Ramos (cell line): ENCODE data around the gene S100A1.
"Not testable (repeated sequence)": the region's sequence is repeated elsewhere in the genome, so short reads cannot be mapped to it uniquely, and the experiment has no call there.

Source experiments
- in situ Hi-C: fragments of 300-500 bp; cut with MboI; formaldehyde crosslinking; loops from one replicate; pipeline ENCODE4 v1.14.3; 2022; ENCODE audit warnings: low sequenced_read_pairs; ENCODE audit not compliant: unreplicated experiment

Gene S100A1

DNA sequence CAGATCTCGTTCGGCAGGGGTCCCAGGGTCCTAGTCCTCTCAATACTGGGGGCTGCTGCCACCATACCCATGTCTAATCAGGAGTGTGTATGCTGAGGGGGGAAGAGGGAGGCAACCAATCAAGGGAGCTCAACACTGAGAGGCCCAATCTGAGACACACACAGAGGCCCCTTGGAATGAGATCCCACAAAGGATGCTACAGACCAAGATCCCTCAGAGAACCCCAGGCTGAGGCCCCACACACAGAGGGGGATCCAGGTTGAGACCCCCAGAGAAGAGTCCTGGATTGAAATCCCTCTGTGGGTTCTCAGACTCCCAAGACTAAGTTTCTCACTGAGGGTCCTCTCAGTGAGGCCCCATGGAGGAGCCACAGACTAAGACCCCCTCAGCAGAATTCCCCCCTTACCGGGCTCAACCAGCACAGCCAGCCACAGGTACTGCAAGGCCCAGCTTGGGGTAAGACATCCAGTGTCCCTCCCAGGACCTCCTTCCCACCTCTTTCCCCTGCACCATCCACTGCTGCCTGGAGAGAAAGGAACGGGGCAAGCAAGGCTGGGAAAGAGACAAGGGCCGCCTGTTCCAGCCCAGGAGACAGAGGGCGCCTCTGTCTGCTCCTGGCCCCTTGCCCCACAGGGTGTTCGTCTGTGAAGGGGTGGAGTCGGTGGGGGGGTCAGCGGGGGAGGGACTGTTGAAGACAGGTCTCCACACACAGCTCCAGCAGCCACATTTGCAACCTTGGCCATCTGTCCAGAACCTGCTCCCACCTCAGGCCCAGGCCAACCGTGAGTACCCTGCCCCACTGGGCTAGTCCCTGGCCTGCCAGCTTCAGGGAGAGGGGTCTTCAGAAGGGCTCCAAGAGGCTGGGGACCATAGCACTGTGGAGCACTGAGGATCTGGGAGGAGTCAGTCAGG lies at the start of gene S100A1:
Gene S100A1 (plus strand): TSS at position 720 of the 912 bp plus-strand sequence. CDS start 2,088 bp downstream, outside the sequence.
- in situ Hi-C loops = no loop called here

DNA sequence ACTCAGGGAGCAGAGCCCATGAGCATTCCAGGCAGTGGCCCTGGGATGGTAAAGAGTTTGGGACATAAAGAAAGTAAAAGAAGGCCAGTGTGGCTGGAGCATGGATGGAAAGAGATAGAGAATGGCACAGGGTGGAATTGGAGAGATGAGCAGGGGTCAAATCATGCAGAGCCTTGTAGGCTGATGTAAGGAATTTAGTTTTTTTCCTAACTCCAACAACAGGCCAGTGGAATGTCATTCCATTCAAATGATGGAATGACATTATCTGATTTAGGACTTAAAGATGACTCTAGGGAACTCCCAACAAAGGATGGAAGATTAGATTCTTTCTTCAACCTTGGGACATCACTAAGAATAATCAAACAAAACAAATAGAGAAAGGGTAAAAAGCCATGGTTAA lies 49.7 kb upstream of the S100A1 start:
- in situ Hi-C loops = no loop called here

DNA sequence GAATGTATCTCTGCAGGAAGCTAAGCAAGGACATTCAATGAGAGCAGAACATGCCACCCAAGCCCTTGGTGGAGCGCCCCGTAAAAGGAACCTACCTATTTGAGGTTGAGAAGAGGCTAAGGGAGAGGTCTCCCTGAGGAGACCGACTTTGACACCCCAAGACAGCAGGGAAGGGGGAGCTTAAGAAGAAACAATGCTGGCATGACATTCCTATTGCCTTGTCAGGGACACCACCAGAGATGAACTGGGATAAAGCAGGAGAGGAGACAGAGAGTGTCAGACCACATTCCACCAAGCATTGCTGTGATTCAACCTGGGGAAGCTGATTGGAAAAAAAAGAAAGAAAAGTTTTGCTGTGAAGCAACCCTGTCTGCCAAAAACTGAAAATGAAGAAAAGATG lies 49.3 kb upstream of the S100A1 start:
- in situ Hi-C loops = no loop called here

DNA sequence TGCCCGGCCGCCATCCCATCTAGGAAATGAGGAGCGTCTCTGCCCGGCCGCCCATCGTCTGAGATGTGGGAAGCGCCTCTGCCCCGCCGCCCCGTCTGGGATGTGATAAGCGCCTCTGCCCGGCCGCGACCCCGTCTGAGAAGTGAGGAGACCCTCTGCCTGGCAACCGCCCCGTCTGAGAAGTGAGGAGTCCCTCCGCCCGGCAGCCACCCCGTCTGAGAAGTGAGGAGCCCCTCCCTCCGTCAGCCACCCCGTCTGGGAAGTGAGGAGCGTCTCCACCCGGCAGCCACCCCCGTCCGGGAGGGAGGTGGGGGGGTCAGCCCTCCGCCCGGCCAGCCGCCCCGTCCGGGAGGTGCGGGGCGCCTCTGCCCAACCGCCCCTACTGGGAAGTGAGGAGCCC lies 45.4 kb upstream of the S100A1 start:
- in situ Hi-C loops = not testable (repeated sequence)

DNA sequence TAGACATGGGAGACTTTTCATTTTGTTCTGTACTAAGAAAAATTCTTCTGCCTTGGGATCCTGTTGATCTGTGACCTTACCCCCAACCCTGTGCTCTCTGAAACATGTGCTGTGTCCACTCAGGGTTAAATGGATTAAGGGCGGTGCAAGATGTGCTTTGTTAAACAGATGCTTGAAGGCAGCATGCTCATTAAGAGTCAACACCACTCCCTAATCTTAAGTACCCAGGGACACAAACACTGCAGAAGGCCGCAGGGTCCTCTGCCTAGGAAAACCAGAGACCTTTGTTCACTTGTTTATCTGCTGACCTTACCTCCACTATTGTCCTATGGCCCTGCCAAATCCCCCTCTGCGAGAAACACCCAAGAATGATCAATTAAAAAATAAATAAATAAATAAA lies 44.7 kb upstream of the S100A1 start:
- in situ Hi-C loops = not testable (repeated sequence)

DNA sequence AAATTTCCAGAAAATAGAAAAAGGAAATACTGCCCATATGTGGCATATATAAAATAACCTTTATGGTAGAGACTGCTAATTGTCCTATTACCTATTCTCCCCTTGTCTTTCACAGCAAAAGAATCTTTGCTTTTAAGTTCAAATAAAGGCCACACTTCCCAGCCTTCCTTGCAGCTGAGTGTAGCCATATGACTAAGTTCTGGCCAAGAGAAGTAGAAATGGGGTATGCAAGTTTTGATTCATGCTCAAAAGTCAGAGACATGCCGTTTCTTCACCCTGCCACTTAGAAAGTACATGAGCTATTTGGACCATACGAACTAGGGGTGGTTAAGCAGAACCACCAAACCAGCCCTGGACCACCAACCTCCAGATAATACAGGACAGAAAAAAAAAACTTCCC lies 44.3 kb upstream of the S100A1 start:
- in situ Hi-C loops = no loop called here

DNA sequence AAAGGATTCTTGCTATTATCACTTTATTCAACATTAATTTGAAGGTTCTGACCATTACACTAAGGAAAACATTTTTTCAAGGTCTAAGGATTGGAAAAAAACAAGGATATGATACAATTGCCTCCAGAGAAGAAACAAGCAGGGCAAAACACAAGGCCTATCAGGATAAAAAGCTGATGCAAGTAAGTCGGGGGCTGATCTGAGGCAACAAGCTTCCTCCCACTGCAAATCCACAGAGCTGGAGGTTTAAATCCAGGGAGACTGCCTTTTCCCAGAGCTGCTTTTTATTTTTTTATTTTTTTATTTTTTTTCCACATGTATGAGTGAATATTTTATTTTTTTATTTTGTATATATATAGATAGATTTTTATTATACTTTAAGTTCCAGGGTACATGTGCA lies 43.2 kb upstream of the S100A1 start:
- in situ Hi-C loops = no loop called here

DNA sequence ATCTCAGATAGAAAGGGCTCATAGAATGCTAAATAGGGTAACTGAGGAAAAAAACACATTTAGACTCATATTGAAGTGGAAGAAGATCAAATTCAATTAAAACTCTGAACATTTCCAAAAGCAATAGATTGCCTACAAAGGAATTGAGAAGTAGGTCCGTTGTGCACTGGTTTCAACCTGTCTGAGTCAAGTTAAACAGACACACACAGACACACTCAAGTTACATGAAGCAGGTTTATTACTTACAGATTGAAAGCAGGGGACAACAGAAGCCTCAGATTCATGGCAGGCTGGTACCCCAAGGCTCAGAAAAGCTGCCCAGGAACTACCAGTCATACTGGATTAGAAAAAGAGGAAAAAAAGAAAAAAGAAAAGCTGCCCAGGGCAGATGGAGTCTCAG lies 41.9 kb upstream of the S100A1 start:
- in situ Hi-C loops = no loop called here

DNA sequence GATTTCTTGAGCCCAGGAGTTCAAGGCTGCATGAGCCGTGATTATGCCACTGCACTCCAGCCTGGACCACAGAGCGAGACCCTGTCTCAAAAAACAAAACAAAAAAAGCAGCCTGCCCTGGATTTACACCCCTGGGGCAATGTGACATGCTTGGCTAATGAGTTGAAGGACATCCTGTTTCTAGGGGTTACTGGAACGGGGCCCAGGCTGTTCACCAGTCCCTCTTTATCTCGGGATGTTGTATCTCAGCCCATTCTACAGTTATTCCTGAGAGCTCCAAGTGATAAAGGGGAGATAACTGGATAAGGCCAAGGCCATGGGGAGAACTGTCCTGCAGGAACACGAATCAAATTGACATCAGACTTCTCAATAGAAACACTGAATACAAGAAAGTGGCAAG lies 40.9 kb upstream of the S100A1 start:
- in situ Hi-C loops = no loop called here

DNA sequence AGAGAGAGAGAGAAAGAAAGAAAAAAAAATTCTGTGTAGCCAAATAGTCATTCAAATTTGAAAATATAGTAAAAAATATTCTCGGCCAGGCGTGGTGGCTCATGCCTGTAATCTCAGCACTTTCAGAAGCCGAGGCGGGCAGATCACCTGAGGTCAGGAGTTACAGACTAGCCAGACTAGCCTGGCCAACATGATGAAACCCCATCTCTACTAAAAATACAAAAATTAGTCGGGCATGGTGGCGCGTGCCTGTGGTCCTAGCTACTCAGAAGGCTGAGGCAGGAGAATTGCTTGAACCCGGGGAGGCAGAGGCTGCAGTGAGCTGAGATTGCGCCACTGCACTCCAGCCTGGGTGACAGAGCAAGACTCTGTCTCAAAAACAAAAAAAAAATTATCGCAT lies 40.2 kb upstream of the S100A1 start:
- in situ Hi-C loops = not testable (repeated sequence)

DNA sequence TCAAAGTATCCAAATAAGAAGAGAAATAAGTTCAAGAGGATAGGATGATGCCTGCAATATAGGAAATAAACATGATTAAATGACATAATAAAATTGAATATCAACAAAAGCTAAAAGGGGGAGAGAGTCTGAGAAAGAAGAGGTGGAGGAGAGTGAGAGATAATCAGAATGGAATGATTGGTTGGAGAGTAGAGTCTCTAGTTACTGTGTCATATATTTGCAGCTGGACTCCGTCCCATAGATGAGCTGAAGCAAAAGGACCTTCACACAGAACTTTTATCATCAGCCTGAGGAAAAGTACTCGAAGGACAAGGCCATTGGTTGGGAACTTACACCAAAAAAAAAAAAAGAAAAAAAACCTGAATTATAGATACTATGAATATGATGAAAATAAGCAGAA lies 39.8 kb upstream of the S100A1 start:
- in situ Hi-C loops = no loop called here

DNA sequence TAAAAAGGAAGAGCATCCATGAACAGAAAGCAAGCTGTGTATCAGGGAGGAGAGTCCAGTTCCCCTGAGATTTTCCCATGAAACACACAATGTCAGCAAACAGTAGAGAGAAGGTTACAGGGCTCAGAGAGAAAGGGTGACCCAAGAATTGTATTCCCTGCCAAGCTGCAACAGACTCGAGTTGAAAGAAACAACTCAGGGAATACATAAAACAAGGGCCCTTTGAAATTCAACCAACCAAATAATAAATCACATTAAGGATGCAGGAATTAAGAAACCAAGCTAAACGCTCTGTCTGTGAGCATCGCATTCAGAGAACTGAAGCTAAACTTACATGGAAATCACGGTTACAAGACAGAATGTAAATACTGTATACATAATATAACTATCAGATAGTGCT lies 35.5 kb upstream of the S100A1 start:
- in situ Hi-C loops = no loop called here

DNA sequence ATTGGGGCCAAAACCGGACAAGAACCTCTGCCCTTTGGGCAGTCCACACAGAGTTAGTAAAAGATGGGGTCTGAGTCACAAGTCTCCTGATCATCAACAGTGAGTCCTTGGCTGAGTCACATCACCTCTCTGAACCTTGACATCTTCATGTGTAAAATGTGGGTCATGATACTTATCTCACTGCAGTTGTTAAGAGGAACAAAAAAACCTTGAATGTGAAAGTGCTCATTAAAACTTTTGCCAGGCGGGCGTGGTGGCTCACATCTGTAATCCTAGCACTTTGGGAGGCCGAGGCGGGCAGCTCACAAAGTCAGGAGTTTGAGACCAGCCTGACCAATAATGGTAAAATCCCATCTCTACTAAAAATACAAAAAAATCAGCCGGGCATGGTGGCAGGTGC lies 31.0 kb upstream of the S100A1 start:
- in situ Hi-C loops = no loop called here

DNA sequence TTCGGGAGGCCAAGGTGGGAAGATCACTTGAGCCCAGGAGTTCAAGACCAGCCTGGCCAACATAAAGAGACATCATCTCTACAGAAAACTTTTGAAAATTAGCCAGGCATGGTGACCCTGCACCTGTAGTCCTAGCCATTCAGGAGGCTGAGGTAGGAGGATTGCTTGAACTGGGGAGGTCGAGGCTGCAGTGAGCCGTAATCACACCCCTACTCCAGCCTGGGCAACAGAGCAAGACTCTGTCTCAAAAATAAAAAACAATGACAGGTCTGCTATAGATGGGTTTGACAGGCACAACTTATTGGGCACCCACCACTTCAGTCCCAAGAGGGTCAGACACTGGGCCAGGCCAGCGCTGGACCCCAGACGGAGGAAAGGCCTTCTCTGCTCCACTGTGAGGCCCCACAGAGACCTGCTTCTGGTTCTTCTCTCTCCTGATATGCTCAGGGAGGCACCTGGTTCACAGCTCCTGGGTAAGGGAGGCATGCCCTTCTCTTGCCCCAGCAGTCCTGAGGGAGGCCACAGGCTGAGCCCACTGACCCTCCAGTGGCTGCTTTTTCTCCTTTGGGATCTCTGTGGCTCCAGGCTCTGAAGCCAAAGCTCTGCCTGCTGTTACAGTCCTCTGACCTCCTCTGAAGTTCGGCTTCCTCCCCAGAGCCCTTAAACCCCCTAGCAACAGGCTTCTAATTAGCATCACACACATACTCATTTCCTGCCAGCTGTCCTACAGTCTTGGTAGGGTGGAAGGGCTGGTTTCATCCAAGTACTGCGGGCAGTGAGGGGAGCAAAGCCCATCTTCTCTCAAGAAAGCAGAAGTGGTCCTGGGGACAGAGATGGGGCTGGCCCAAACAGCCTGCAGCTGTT lies 29.7 kb upstream of the S100A1 start:
- in situ Hi-C loops = no loop called here

DNA sequence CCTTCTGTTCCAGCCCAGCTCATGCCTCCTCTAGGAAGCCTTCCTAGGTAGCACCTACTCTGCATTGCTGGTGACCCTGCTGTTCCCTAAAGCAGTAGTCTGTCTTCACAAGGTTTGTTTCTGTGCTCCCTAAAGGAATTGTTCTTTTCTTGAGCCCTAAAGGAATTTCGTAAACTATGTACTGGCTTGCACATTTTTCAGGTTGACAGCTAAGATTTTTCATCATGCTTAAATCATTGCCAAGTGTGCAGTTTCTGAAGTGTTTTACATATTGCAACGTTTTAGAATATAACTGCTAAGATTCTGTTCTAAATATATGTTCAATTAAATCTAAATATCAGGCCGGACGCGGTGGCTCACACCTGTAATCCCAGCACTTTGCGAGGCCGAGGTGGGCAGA lies 28.4 kb upstream of the S100A1 start:
- in situ Hi-C loops = no loop called here

DNA sequence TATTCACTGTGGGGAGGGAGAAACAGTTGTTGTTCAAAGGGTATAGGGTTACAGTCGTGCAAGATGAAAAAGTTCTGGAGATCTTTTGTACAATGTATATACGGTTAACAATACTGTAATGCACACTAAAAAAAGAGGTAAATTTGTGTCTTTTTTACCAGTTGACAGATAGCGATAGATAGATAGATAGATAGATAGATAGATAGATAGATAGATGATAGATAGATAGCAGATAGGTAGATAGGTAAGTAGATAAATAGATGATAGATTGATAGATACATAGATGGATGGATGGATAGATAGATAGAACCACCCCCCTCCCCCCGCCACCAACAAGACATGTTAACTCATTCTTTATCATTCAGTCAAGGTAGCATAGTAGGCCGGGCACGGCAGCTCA lies 25.5 kb upstream of the S100A1 start:
- in situ Hi-C loops = no loop called here

DNA sequence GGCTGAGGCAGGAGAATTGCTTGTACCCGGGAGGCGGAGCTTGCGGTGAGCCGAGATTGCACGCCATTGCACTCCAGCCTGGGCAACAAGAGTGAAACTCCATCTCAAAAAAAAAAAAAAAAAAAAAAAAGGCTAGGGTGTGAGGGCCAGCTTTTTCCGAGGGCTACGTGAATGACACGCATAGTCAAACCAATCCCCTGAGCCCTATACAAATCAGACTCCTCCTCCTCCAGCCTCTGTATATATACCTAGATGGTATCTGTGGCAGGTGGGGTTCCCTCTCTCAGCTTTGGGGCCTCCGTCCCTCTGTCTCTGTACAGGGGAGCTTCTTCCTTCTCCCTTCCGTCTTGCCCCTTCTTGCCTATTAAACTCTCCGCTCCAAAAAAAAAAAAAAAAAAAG lies 22.0 kb upstream of the S100A1 start:
- in situ Hi-C loops = no loop called here

DNA sequence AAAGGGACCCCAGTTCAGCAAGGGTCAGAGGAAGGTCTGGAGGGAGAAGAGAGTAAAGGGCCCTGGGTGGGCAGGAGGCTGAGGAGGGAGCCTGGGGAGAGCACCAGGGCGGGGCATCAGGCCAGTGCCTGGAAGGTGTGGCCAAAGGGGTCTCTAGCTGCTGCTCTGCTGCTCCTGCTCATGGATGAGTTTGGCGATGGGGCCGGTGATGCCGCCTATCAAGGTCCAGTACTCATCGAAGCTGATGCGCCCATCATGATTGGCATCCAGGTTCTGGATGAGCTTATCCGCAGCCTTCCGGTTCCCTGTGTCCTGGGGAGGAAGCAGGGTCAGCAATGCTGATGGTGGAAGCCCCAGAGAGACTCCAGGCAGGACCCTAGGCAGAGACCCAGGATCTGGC lies 20.9 kb upstream of the S100A1 start:
- in situ Hi-C loops = no loop called here

DNA sequence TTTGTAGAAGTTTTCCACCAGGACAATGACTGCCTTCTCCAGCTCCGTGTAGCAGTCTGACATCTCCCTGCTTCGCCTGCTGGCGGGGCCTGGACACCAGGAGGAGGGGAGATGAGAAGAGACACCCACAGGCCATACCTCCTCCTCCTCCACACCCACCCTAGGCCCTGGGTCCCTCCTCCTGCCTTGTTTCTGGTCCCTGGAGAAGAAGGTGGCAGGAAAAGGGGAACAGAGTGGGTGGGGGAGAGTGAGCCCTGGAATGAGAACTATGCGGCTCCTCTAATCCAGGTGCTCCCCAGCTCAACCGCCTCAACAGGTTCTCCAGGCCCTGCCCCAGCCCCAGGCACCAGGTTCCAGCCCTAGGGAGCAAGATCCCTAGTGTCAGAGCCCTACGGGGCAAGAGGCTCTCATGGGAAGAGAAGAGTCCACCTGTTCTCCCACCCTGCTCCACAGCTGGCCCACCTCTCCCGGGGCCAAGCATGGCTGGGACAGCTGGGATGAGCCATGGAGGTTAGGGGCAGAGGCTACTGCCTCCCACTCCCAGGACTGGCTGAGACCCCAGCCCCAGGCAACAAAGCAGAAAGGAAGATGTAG lies 20.0 kb upstream of the S100A1 start:
- in situ Hi-C loops = no loop called here

DNA sequence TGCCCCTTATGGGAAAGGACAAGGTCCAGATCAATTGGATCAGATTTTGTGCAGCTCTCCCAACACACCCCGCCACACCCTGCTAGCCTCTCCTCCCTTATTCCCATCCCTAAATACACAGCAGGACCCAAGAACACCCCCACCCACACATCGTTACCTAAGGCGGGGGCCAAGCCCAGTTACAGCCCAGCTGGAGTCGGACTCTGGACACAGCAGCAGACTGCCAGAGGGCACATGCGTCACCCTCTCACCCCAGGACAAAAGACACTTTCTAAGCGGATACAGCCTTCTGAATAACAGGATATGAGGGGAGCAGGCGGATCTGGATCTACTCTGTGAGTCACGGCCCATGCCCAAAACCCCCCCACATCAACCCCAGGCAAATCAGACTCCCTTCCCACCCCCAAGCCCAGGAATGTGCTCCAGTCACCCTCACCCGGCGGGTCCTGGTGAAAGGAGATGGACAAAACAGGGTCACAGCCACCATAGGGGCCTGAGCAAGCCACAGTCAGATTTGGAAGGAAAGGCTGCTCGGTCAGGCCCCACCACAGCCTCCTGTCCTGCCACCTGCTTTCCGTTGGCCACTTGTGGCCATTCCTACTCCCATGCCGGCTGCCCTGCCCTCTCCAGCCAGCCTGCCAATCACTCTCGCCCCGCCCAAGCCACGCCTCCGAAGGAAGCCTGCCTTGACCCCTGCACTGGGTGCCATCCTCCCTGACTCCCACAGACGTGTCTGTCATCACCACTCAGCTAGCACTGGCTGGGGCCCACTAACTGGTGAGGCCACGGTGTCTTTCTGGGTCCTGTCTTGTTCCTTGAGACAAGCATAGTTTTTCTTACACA lies 19.3 kb upstream of the S100A1 start:
- in situ Hi-C loops = no loop called here
